NOMO-1 treated with DMSO at 0.1 percent for 48 hours (cell line): ENCODE data around the gene FLNA.
A peak's percentile ranks its signal among the peaks of the same experiment; 100 is the strongest.

Experiments
- DNase-seq: peaks from one replicate; lab custom pipeline; 2025; ENCODE audit not compliant: unreplicated experiment; lab: John Stamatoyannopoulos, UW

FLNA gene

GRCh38 chrX:154378059-154378798, 3.8 kb upstream of the FLNA start:
- no peak for DNase-seq

- no peak for DNase-seq
These were observed 2.3 kb upstream of the FLNA start for GRCh38 chrX:154376774-154377173.

- no peak for DNase-seq
These were observed 696 bp upstream of the FLNA start for GRCh38 chrX:154375156-154375504.

GRCh38 chrX:154373340-154374306, 811 bp downstream of the FLNA start:
- DNase-seq: no peak

- no peak for DNase-seq
These were observed 1.8 kb downstream of the FLNA start for GRCh38 chrX:154372612-154373022.

GRCh38 chrX:154371789-154372300, 2.6 kb downstream of the FLNA start:
- no peak for DNase-seq

- peak; percentile 87 for DNase-seq
These were observed 3.2 kb downstream of the FLNA start for GRCh38 chrX:154371017-154371788.

- DNase-seq: no peak
These were observed 4.0 kb downstream of the FLNA start for GRCh38 chrX:154370300-154371016.

- peak; percentile 20 for DNase-seq
These were observed 4.8 kb downstream of the FLNA start for GRCh38 chrX:154369449-154370299.

- peak; percentile 87 for DNase-seq
These were observed 5.6 kb downstream of the FLNA start for GRCh38 chrX:154368630-154369448.

- DNase-seq: no peak
These were observed 6.7 kb downstream of the FLNA start for GRCh38 chrX:154367474-154368308.

GRCh38 chrX:154366666-154367055, 7.8 kb downstream of the FLNA start:
- DNase-seq: no peak

- DNase-seq: no peak
These were observed 8.3 kb downstream of the FLNA start for GRCh38 chrX:154365997-154366665.

- DNase-seq: no peak
These were observed 9.3 kb downstream of the FLNA start for GRCh38 chrX:154365052-154365600.

GRCh38 chrX:154363706-154364439, 10.6 kb downstream of the FLNA start:
- DNase-seq: no peak

- no peak for DNase-seq
These were observed 12.2 kb downstream of the FLNA start for GRCh38 chrX:154362085-154362742.
